Measurements from ENCODE around the gene SIK3.

SIK3 gene

GRCh38 chr11:116890607-116891006 lies 207.6 kb downstream of the SIK3 start:
- no peak for DNase-seq (ENCODE audit: low read depth)
- TF ChIP-seq MYC (IDR thresholded peaks at IDR 0.05; ENCODE audit: low read depth, low read length) (no peak), POLR2A (IDR thresholded peaks at IDR 0.05; ENCODE audit: extremely low read depth, insufficient read length) (no peak), CTCF (IDR thresholded peaks at IDR 0.05; ENCODE audit: low read depth, low read length) (no peak), MAX (IDR thresholded peaks at IDR 0.05; ENCODE audit: low read depth, low read length) (no peak)
- no peak overlapping the region for H3K4me3 ChIP-seq (ENCODE audit: low read depth, low read length)

GRCh38 chr11:116890193-116890592 lies 208.0 kb downstream of the SIK3 start:
- no peak overlapping the region for H3K4me3 ChIP-seq (ENCODE audit: low read depth, low read length)
- TF ChIP-seq CTCF (IDR thresholded peaks at IDR 0.05; ENCODE audit: low read depth, low read length) (no peak), MAX (IDR thresholded peaks at IDR 0.05; ENCODE audit: low read depth, low read length) (no peak), POLR2A (IDR thresholded peaks at IDR 0.05; ENCODE audit: extremely low read depth, insufficient read length) (no peak), MYC (IDR thresholded peaks at IDR 0.05; ENCODE audit: low read depth, low read length) (no peak)
- DNase-seq (ENCODE audit: low read depth): no peak

- no peak for DNase-seq (ENCODE audit: low read depth)
- TF ChIP-seq CTCF (IDR thresholded peaks at IDR 0.05; ENCODE audit: low read depth, low read length) (no peak), MYC (IDR thresholded peaks at IDR 0.05; ENCODE audit: low read depth, low read length) (no peak), MAX (IDR thresholded peaks at IDR 0.05; ENCODE audit: low read depth, low read length) (no peak), POLR2A (IDR thresholded peaks at IDR 0.05; ENCODE audit: extremely low read depth, insufficient read length) (no peak)
- no peak overlapping the region for H3K4me3 ChIP-seq (ENCODE audit: low read depth, low read length)
Observed at GRCh38 chr11:116888884-116889549, 209.2 kb downstream of the SIK3 start.

GRCh38 chr11:116888024-116888423 lies 210.2 kb downstream of the SIK3 start:
- no peak overlapping the region for H3K4me3 ChIP-seq (ENCODE audit: low read depth, low read length)
- no peak for DNase-seq (ENCODE audit: low read depth)
- TF ChIP-seq MYC (IDR thresholded peaks at IDR 0.05; ENCODE audit: low read depth, low read length): no peak
- TF ChIP-seq MAX (IDR thresholded peaks at IDR 0.05; ENCODE audit: low read depth, low read length): no peak
- TF ChIP-seq POLR2A (IDR thresholded peaks at IDR 0.05; ENCODE audit: extremely low read depth, insufficient read length): no peak
- no peak for TF ChIP-seq CTCF (IDR thresholded peaks at IDR 0.05; ENCODE audit: low read depth, low read length)

- TF ChIP-seq MAX (IDR thresholded peaks at IDR 0.05; ENCODE audit: low read depth, low read length): no peak
- no peak for TF ChIP-seq MYC (IDR thresholded peaks at IDR 0.05; ENCODE audit: low read depth, low read length)
- TF ChIP-seq CTCF (IDR thresholded peaks at IDR 0.05; ENCODE audit: low read depth, low read length): no peak
- no peak for TF ChIP-seq POLR2A (IDR thresholded peaks at IDR 0.05; ENCODE audit: extremely low read depth, insufficient read length)
Observed at GRCh38 chr11:116885951-116886655, 212.1 kb downstream of the SIK3 start.

More at GRCh38 chr11:116885951-116886655, 212.1 kb downstream of the SIK3 start:
- no peak overlapping the region for H3K4me3 ChIP-seq (ENCODE audit: low read depth, low read length)
- DNase-seq (ENCODE audit: low read depth): no peak
